ENCODE data around the gene PRAMEF4. TPM values are rescaled to one million over a fixed set of nuclear protein-coding genes. Genes with fewer than 3 reads are reported as not detected.
"Not testable (repeated sequence)": the region's sequence is repeated elsewhere in the genome, so short reads cannot be mapped to it uniquely, and the experiment has no call there.

PRAMEF4 gene
- not detected for total RNA-seq

GRCh38 chr1:12886101-12886500, at the start of gene PRAMEF4:
Gene PRAMEF4 (minus strand): TSS chr1:12886201. CDS start chr1:12883394, 2,807 bp downstream.
- DNase-seq = not testable (repeated sequence)

DNA sequence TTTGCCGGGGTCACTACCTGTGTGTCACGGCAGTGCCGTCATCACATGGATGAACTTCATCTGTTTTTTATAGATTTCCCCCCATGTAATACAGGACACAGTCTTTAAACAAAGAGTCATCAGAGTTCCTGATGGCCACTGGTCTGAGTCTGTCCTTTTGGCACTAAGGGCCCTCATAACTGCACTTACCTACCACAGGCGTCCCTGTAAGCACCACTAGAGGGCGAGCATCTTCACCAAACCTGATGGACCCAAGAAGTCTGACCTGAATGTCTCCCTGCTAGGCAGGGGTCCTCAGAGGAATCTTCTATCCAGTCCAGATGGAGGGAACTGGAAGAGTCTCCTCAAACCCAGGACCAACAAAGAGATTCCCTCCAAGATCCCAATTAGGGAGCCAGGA, 38.4 kb upstream of the PRAMEF4 start:
- not testable (repeated sequence) for DNase-seq

GRCh38 chr1:12921749-12922148, 35.7 kb upstream of the PRAMEF4 start:
- DNase-seq = not testable (repeated sequence)

GRCh38 chr1:12916310-12916709, 30.3 kb upstream of the PRAMEF4 start, which contains the start of gene PRAMEF7:
Gene PRAMEF7 (plus strand): TSS chr1:12916610. CDS start chr1:12917693, 1,083 bp downstream.
- not testable (repeated sequence) for DNase-seq

DNA sequence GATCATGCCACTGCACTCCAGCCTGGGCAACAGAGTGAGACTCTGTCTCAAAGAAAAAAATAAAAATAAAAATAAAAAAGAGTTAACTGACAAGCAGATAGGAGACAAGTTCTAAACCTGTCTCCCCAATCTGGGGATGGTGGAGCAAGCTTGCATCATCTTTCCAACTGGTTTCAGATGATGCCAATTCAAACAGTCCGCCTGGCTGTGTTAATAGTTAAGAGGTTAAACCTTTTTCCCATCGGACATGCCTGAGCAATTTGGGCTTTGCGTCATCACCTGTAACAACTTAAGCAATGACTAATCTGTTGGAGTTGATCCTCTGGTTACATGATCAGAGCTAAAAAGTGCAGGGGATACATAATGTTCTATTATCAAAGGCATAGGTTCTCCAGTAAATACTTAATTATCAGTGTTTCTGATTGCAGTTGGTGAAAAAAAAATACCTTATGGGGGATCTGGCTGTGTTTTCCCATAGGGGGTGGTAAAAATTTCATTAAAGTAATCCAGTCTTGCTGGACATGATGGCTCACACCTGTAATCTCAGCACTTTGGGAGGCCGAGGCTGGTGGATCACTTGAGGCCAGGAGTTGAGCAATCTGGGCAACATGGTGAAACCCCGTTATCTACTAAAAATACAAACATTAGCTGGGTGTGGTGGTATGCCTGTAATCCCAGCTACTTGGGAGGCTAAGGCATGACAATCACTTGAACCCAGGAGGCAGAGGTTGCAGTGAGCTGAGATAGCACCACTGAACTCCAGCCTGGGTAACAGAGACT, 18.0 kb upstream of the PRAMEF4 start:
- DNase-seq = not testable (repeated sequence)

- not testable (repeated sequence) for DNase-seq
Measured at GRCh38 chr1:12899186-12899585, 13.2 kb upstream of the PRAMEF4 start.

DNA sequence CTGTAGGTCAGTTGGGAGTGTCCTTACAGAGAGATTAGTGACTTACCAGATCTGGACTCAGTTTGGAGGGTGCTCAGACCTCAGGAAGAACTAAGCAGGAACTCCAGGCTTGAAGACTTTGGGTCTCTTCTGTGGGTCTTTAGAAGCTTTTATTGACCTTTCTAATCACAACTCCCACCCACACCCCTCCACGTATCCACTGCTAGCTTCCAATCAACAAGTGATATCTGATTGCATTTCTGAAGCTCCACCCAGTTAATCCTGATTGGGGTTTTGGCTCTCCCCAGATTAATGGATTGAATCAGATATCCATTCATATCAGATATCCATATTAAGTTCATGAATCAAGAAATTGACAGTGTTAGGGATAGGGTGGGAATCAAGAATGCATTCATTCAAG, 12.2 kb upstream of the PRAMEF4 start, which contains the start of gene PRAMEF10:
TSS of gene PRAMEF10 (minus strand) at position 101 of the 400 bp plus-strand sequence. CDS start 2,423 bp downstream, outside the sequence.
- not testable (repeated sequence) for DNase-seq

DNA sequence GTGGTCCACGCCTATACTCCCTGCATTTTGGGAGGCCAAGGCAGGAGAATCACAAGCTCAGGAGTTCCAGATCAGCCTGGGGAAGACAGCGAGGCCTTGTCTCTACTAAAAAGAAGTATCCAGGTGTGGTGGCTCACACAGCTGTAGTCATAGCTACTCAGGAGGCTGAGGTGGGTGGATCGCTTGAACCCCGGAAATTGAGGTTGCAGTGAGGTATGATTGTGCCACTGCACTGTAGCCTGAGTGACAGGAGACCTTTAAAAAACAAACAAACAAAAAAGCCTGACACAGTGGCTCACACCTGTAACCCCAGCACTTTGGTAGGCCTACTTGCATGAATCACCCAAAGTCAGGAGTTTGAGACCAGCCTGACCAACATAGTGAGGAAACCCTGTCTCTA, 7.5 kb downstream of the PRAMEF4 start:
- DNase-seq = not testable (repeated sequence)

DNA sequence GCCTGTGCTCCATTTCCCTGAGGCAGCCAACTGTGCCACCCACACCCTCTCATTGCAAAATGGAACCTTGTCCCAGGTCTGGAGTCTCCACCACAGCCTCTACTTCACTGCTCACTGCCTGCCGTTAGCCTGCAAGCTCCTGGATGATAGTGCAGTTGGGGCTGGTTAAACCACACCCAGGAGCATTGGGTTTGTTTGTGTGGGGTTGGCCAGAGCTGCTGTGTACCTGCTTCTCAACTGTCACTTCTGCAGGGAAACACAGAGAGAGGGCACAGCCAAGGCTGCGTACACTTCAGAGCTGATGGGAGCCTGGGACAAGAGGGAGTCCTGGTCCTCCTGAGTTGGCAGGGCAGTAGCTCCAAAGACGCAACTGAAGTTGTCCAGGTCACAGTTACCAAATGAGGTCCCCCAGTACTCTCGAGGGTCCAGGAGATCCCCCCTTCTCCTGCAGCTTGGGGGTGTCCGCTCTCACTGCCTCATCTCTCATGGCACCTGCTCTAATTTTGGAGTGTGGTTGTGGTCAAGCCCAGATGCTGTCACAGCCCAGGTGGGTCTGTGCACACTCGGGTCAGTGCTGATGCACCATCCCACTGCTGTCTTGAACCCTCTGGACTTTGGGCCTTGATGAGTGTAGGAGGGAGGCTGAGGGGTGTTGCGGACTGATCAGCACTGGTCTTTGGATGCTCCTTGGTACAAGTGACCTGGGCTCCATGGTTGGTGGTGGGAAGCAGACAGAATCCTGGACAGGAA, 22.7 kb downstream of the PRAMEF4 start:
- not testable (repeated sequence) for DNase-seq

- not testable (repeated sequence) for DNase-seq
Measured at GRCh38 chr1:12856786-12857185, 29.2 kb downstream of the PRAMEF4 start, which contains the start of gene PRAMEF2. Gene PRAMEF2 (plus strand): TSS chr1:12857086. CDS start chr1:12859010, 1,924 bp downstream.

DNA sequence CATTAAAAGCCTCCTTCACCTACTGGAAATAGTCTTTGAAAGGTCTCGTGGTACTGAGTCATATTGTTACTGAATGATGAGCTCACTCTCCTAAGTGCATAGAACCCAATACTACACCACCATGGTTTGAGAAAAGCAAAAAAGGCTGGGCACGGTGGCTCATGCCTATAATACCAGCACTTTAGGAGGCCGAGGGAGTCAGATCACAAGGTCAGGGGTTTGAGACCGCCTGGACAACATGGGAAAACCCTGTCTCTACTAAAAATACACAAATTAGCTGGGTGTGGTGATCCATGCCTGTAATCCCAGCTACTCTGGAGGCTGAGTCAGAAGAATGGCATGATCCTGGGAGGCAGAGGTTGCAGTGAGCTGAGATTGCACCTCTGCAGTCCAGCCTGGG, 34.2 kb downstream of the PRAMEF4 start:
- DNase-seq = no peak

DNA sequence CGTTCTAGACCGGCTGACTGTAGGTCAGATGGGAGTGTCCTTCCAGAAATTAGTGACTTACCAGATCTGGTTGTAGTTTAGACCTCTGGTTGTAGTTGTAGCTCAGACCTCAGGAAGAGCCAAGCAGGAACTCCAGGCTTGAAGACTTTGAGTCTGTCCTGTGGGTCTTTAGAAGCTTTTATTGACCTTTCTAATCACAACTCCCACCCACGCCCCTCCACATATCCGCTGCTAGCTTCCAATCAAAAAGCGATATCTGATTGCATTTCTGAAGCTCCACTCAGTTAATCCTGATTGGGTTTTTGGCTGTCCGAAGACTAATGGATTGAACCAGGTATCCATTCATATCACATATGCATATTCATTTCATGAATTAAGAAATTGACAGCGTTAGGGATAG, 37.4 kb downstream of the PRAMEF4 start, which contains the start of gene HNRNPCL1:
TSS of gene HNRNPCL1 (minus strand) at position 101 of the 400 bp plus-strand sequence. CDS start 431 bp downstream, outside the sequence.
- DNase-seq = not testable (repeated sequence)

- DNase-seq = not testable (repeated sequence)
Measured at GRCh38 chr1:12833251-12833650, 52.8 kb downstream of the PRAMEF4 start.

DNA sequence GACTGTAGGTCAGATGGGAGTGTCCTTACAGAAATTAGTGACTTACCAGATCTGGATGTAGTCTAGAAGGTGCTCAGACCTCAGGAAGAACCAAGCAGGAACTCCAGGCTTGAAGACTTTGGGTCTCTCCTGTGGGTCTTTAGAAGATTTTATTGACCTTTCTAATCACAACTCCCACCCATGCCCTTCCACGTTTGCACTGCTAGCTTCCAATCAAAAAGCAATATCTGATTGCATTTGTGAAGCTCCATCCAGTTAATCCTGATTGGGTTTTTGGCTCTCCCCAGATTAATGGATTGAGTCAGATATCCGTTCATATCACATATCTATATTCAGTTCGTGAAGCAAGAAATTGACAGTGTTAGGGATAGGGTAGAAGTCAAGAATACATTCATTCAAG, 54.7 kb downstream of the PRAMEF4 start, which contains the start of gene PRAMEF11:
TSS of gene PRAMEF11 (minus strand) at position 101 of the 400 bp plus-strand sequence. CDS start 2,621 bp downstream, outside the sequence.
- DNase-seq = not testable (repeated sequence)

Data from effector CD4-positive, alpha-beta T cell (primary cell).